ENCODE results near the gene TRPM3.
"Not testable (repeated sequence)": the region's sequence is repeated elsewhere in the genome, so short reads cannot be mapped to it uniquely, and the experiment has no call there.

The TRPM3 gene

DNA sequence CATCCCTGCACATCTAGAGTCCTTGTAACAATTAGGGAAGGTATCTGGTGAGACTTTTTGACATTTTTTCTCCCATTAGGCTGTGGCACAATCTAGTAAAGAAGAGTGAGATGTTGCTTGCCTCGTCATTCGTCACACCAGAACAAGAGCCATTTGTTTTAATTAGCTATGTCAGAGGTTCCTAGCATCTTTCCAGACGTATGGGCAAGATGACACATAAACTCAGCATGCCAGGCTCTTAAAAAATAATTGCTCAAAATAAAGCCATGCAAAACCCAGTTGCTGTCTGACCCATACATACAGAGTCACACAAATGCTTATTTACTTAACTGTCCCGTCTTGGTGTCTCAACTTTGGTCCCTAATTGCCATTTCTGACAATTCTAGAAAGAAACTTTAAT, 125.9 kb downstream of the TRPM3 start:
- DNase-seq (ENCODE audit: low read depth): no peak

- DNase-seq (ENCODE audit: low read depth): no peak
Observed at GRCh38 chr9:70994582-70994981, 126.8 kb downstream of the TRPM3 start.

- DNase-seq (ENCODE audit: low read depth): peak; percentile 9
Observed at GRCh38 chr9:70988551-70988950, 132.9 kb downstream of the TRPM3 start.

DNA sequence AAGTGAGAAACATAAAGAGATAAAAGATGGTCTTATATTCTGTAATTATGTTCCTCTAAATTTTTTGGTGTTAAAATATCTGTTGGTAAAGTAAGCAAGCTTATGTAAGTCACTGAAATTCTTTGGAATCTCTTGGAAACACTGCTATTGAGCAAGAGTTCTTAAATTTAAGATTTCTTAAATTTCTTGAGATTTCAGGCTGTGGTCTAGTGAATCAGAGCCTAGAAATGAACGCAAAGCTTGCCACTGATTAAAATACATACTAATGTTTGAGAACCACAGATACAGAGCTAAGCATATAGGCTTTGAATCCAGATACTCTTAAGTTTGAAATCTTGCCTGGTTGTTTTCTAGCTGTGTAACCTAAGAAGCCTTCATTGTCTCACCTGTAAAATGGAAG, 133.4 kb downstream of the TRPM3 start:
- peak; percentile 78 for DNase-seq (ENCODE audit: low read depth)

DNA sequence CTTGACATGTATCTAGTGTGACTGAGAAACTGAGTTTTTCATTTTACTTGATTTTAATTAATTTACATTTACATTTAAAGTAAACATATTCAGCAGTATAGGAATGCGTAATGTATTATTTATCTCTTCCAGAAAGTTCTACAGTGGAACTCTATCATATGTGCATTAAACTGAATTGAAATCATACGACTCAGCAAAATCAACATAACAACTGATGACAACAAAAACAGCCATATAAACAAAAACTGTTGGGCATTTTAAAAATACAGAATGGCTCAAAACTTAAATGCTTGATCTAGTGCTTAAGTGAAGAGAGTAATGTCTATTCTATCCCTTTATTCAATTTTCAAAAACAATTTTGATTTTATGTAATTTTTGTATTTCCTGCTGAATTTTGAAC, 134.4 kb downstream of the TRPM3 start:
- DNase-seq (ENCODE audit: low read depth): no peak

- DNase-seq (ENCODE audit: low read depth): peak; percentile 16
Observed at GRCh38 chr9:70983723-70984295, 137.6 kb downstream of the TRPM3 start.

GRCh38 chr9:70981312-70981711, 140.1 kb downstream of the TRPM3 start:
- no peak for DNase-seq (ENCODE audit: low read depth)

- DNase-seq (ENCODE audit: low read depth): peak; percentile 32
Observed at GRCh38 chr9:70979966-70980365, 141.5 kb downstream of the TRPM3 start.

GRCh38 chr9:70978085-70978484, 143.3 kb downstream of the TRPM3 start:
- DNase-seq (ENCODE audit: low read depth): no peak

GRCh38 chr9:70975821-70976220, 145.6 kb downstream of the TRPM3 start:
- no peak for DNase-seq (ENCODE audit: low read depth)

DNA sequence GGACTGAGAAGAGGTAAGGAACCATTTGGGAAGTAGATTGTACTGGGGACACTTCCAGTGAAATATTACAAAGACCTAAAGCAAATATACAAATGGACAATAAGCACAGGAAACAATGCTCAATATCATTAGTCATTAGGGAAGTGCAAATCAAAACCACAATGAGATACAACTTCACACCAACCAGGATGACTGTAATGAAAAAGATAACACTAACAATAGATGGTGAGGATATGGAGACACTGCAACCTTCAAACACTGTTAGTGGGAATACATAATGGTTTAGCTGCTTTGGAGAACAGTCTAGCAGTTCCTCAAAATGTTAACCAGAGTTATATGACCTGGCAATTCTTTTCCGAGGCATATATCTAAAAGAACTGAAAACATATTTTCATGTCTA, 149.7 kb downstream of the TRPM3 start:
- DNase-seq (ENCODE audit: low read depth): no peak

DNA sequence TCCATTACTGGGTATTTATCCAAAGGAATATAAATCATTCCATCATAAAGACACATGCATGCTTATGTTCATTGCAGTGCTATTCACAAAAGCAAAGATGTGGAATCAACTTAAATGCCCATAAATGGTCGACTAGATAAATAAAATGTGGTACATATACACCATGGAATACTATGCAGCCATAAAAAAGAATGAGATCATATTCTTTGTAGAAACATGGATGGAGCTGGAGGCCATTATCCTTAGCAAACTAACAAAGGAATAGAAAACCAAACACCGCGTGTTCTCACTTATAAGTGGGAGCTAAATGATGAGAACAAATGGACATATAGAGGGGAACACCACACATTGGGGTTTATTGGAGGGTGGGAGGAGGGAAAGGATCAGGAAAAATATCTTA, 155.0 kb downstream of the TRPM3 start:
- DNase-seq (ENCODE audit: low read depth): not testable (repeated sequence)

DNA sequence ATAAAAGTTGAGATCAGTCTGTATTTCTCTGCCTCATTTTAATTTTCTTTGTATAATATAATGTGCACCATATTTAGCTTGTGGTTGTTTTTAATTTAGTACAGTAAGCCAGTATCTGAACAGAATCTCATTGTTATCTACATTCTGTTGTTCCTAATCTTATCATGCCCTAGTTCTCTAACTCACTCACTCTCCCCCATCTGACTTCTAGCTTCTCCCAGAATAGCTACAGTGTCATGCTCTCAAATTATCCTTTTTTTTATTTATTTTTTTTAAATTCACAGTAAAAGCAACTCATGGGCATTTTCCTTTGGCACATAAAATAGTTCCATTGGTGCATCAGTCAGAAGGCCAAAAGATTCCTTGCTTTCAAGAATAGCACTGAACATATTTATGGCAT, 156.6 kb downstream of the TRPM3 start:
- no peak for DNase-seq (ENCODE audit: low read depth)

GRCh38 chr9:70963554-70963953, 157.9 kb downstream of the TRPM3 start:
- no peak for DNase-seq (ENCODE audit: low read depth)

GRCh38 chr9:70962761-70963440, 158.5 kb downstream of the TRPM3 start:
- peak; percentile 20 for DNase-seq (ENCODE audit: low read depth)

- DNase-seq (ENCODE audit: low read depth): no peak
Observed at GRCh38 chr9:70959366-70959765, 162.1 kb downstream of the TRPM3 start.

- no peak for DNase-seq (ENCODE audit: low read depth)
Observed at GRCh38 chr9:70954596-70955143, 166.8 kb downstream of the TRPM3 start.

DNA sequence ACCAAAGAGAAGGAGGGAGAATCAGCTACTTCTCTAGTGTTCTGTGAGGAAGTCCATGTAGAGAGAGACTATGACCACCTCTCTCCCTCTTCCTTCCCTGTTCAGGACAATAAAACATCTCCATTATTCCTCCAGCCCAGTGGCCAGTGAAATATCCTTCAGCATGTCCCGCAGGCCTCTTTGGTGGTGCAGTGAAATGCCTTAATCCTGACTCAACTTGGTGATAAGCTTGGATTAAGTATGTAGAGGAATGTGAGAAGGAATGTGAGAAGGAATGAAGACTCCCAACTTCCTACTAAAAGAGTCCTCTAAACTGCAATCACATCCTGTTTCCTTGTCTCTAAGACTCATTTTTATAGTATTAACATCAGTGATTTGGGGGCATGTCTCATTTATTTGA, 167.3 kb downstream of the TRPM3 start:
- peak; percentile 88 for DNase-seq (ENCODE audit: low read depth)

GRCh38 chr9:70951749-70952727, 169.4 kb downstream of the TRPM3 start:
- peak; percentile 34 for DNase-seq (ENCODE audit: low read depth)

- DNase-seq (ENCODE audit: low read depth): no peak
Observed at GRCh38 chr9:70950270-70950669, 171.2 kb downstream of the TRPM3 start.

- no peak for DNase-seq (ENCODE audit: low read depth)
Observed at GRCh38 chr9:70949239-70949638, 172.2 kb downstream of the TRPM3 start.

- no peak for DNase-seq (ENCODE audit: low read depth)
Observed at GRCh38 chr9:70948744-70949143, 172.7 kb downstream of the TRPM3 start.

GRCh38 chr9:70947511-70947910, 173.9 kb downstream of the TRPM3 start:
- no peak for DNase-seq (ENCODE audit: low read depth)
